ENCODE measurements around the gene SIGLEC15.
A peak's percentile ranks its signal among the peaks of the same experiment; 100 is the strongest.
"Not testable (repeated sequence)": the region's sequence is repeated elsewhere in the genome, so short reads cannot be mapped to it uniquely, and the experiment has no call there.

SIGLEC15 gene

GRCh38 chr18:45793264-45793965 is 32.1 kb upstream of the SIGLEC15 start:
- DNase-seq (ENCODE audit: low spot score): peak; percentile 86
- no peak for TF ChIP-seq CTCF (conservative IDR thresholded peaks at IDR 0.05; ENCODE audit: low read depth)

GRCh38 chr18:45801416-45802004 is 24.0 kb upstream of the SIGLEC15 start:
- CTCF ChIA-PET: no interaction called here
- POLR2A ChIA-PET (ENCODE audit: low non-redundant PET): no interaction called here
- H3K27ac ChIP-seq: peak overlapping the region; percentile 94
- no peak for TF ChIP-seq CTCF (conservative IDR thresholded peaks at IDR 0.05; ENCODE audit: low read depth)
- DNase-seq (ENCODE audit: low spot score): no peak

More at GRCh38 chr18:45793264-45793965, 32.1 kb upstream of the SIGLEC15 start:
- ChIA-PET POLR2A (ENCODE audit: low non-redundant PET) (no interaction called here), CTCF (no interaction called here)
- H3K27ac ChIP-seq: peak overlapping the region; percentile 90

- DNase-seq (ENCODE audit: low spot score): peak; percentile 86
- CTCF ChIA-PET: interaction anchor here (0.5 kb wide), 1 partner anchor 370 kb away, joined by 3 read pairs; no protein-coding TSS in a partner anchor
- TF ChIP-seq CTCF (conservative IDR thresholded peaks at IDR 0.05; ENCODE audit: low read depth): no peak
- peak overlapping the region; percentile 94 for H3K27ac ChIP-seq
- POLR2A ChIA-PET (ENCODE audit: low non-redundant PET): no interaction called here
Measured at GRCh38 chr18:45802814-45803492, 22.5 kb upstream of the SIGLEC15 start.

- ChIA-PET CTCF (no interaction called here), POLR2A (ENCODE audit: low non-redundant PET) (no interaction called here)
- TF ChIP-seq CTCF (conservative IDR thresholded peaks at IDR 0.05; ENCODE audit: low read depth): no peak
- DNase-seq (ENCODE audit: low spot score): no peak
- no peak overlapping the region for H3K27ac ChIP-seq
Measured at GRCh38 chr18:45805551-45805950, 19.9 kb upstream of the SIGLEC15 start.

GRCh38 chr18:45806226-45806625 is 19.2 kb upstream of the SIGLEC15 start:
- no peak for DNase-seq (ENCODE audit: low spot score)
- TF ChIP-seq CTCF (conservative IDR thresholded peaks at IDR 0.05; ENCODE audit: low read depth): no peak
- ChIA-PET CTCF (no interaction called here), POLR2A (ENCODE audit: low non-redundant PET) (no interaction called here)
- H3K27ac ChIP-seq: peak overlapping the region; percentile 88

GRCh38 chr18:45807144-45807543 is 18.3 kb upstream of the SIGLEC15 start:
- POLR2A ChIA-PET (ENCODE audit: low non-redundant PET); DNase-seq (ENCODE audit: low spot score): not testable (repeated sequence)
- peak overlapping the region; percentile 88 for H3K27ac ChIP-seq
- CTCF ChIA-PET: interaction anchor here (0.6 kb wide), 1 partner anchor 468 kb away, joined by 3 read pairs; no protein-coding TSS in a partner anchor

GRCh38 chr18:45814733-45815132 is 10.7 kb upstream of the SIGLEC15 start:
- CTCF ChIA-PET: interaction anchor here (0.6 kb wide), 1 partner anchor 297 kb away, joined by 3 read pairs; no protein-coding TSS in a partner anchor
- POLR2A ChIA-PET (ENCODE audit: low non-redundant PET); H3K27ac ChIP-seq; DNase-seq (ENCODE audit: low spot score): not testable (repeated sequence)
